ENCODE results near the gene PTRH2.
"Not testable (repeated sequence)": the region's sequence is repeated elsewhere in the genome, so short reads cannot be mapped to it uniquely, and the experiment has no call there.

The PTRH2 gene

GRCh38 chr17:59707149-59707970, at the start of gene PTRH2, which contains the start of gene VMP1:
Gene PTRH2, minus strand, starts transcription at chr17:59707430. Its CDS starts 9,452 bp downstream, at chr17:59697978.
Gene VMP1, plus strand, starts transcription at chr17:59707654. Its CDS starts 23,793 bp downstream, at chr17:59731447.
- peak; percentile 100 for DNase-seq

GRCh38 chr17:59756236-59756818, 49.1 kb upstream of the PTRH2 start:
- no peak for DNase-seq

GRCh38 chr17:59755069-59755468, 47.8 kb upstream of the PTRH2 start:
- not testable (repeated sequence) for DNase-seq

- DNase-seq = no peak
Observed at GRCh38 chr17:59754552-59754951, 47.3 kb upstream of the PTRH2 start.

- DNase-seq = peak; percentile 89
Observed at GRCh38 chr17:59753522-59754467, 46.6 kb upstream of the PTRH2 start.

GRCh38 chr17:59752922-59753321, 45.7 kb upstream of the PTRH2 start:
- no peak for DNase-seq

GRCh38 chr17:59752446-59752845, 45.2 kb upstream of the PTRH2 start:
- DNase-seq = no peak

- DNase-seq = no peak
Observed at GRCh38 chr17:59751955-59752413, 44.8 kb upstream of the PTRH2 start.

- DNase-seq = no peak
Observed at GRCh38 chr17:59748591-59748990, 41.4 kb upstream of the PTRH2 start.

GRCh38 chr17:59746849-59747445, 39.7 kb upstream of the PTRH2 start:
- DNase-seq = peak; percentile 41

GRCh38 chr17:59745040-59745439, 37.8 kb upstream of the PTRH2 start:
- DNase-seq = no peak

- no peak for DNase-seq
Observed at GRCh38 chr17:59743842-59744241, 36.6 kb upstream of the PTRH2 start.

- DNase-seq = no peak
Observed at GRCh38 chr17:59737324-59737723, 30.1 kb upstream of the PTRH2 start.

GRCh38 chr17:59734226-59734625, 27.0 kb upstream of the PTRH2 start:
- no peak for DNase-seq

GRCh38 chr17:59733697-59734096, 26.5 kb upstream of the PTRH2 start:
- no peak for DNase-seq

GRCh38 chr17:59730268-59730834, 23.1 kb upstream of the PTRH2 start:
- DNase-seq = no peak

GRCh38 chr17:59727817-59728533, 20.7 kb upstream of the PTRH2 start:
- no peak for DNase-seq

- DNase-seq = no peak
Observed at GRCh38 chr17:59725691-59726090, 18.5 kb upstream of the PTRH2 start.

- DNase-seq = no peak
Observed at GRCh38 chr17:59723607-59724006, 16.4 kb upstream of the PTRH2 start.

GRCh38 chr17:59723041-59723440, 15.8 kb upstream of the PTRH2 start:
- DNase-seq = no peak

GRCh38 chr17:59722623-59723022, 15.4 kb upstream of the PTRH2 start:
- DNase-seq = no peak

GRCh38 chr17:59719526-59719925, 12.3 kb upstream of the PTRH2 start:
- no peak for DNase-seq
